ENCODE results near the gene MYO6.

MYO6 gene

DNA sequence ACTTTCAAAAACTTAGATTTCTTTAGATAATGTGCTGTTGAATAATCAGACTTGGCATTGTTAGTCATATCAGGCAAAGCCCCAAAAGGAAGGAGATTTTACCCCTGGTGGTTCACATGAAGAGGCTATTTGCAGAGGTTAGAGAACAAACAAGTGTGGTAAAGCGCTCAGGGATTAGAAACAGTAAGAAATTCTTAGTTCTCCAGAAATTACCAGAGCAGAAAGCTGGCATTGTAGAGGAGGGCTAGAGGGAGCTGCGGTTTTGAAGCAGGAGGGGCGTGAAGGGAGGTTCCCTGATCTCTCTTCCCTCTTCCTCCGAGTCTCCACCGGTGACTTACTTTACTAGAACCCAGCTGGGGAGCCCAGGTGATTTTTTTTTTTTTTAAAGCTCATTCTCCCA is 10.2 kb downstream of the MYO6 start:
- peak; percentile 75 for DNase-seq
- in situ Hi-C loops (cut with HindIII; ENCODE audit: low pct_ligation_motif_present, low pct_unique_long_range_greater_than_20kb, low sequenced_read_pairs) = no loop called here

DNA sequence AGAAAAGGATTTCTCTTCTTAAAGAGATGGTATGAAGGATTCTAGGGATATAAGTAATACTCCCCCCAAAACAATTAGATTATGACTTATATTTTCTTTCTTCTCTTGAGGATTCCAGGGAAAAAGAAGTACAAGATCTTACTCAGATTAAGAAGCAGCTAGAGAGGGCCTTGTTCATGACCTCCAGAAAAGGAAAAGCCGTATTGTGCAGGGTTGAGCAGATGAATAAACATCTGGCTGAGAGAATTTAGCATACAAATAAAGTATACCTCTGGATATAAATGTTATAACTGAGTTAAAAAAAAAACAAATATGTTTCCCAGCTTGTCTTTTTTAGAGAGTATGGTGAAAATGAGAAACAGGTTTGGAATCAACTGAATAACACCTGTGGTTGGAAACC is 11.3 kb downstream of the MYO6 start:
- DNase-seq = no peak
- in situ Hi-C loops (cut with HindIII; ENCODE audit: low pct_ligation_motif_present, low pct_unique_long_range_greater_than_20kb, low sequenced_read_pairs) = no loop called here

DNA sequence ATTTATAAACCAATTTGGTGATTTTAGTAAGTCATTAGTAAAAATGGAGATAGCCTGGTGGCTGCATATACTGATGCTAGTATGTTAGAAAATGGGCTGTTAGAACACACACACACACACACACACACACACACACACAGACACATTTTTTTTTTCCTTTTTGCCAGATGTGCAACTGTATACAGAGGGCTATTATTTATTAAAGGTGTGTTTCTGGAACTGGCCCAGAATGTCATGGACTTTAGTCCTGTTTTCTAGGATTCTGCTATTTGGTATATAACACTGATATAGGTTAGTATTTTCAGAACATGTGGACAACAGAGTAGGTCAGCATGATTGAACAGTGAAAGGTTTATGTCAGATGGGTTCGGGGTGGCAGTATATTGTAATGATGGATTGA is 12.4 kb downstream of the MYO6 start:
- in situ Hi-C loops (cut with HindIII; ENCODE audit: low pct_ligation_motif_present, low pct_unique_long_range_greater_than_20kb, low sequenced_read_pairs) = no loop called here

DNA sequence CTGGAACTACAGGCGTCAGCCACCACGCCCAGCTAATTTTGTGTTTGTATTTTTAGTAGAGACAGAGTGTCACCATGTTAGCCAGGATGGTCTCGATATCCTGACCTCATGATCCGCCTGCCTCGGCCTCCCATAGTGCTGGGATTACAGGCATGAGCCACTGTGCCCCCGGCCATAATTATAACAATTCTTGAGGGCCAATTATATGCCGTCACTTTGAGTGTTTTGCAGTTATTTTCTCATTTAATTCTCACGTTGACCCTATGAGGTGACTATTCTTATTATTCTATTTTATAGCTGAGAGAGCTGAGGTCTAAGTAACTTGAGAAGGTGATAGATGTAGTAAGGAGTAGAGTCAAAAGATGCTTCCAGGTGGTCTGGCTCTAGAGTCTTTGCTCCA is 13.0 kb downstream of the MYO6 start:
- in situ Hi-C loops (cut with HindIII; ENCODE audit: low pct_ligation_motif_present, low pct_unique_long_range_greater_than_20kb, low sequenced_read_pairs) = no loop called here
- no peak for DNase-seq

More for the DNA sequence above, 12.4 kb downstream of the MYO6 start:
- no peak for DNase-seq

DNA sequence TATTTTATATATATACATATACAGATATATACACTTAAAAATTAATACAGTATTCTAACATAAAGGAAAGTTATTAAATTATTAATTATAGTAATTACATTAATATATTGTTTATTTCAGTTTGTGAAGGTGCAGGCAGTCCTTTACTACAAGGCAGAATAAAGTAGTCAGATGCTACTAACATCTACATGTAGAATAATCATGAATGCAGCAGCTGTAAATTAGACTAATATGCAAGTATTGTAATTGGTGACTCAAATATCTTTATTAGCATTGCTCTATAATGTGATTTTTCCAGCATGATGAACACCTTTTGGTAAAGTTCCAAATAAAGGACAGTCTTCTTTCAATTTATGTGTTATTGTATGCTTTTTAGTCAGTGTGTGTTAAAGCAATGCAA is 17.3 kb downstream of the MYO6 start:
- in situ Hi-C loops (cut with HindIII; ENCODE audit: low pct_ligation_motif_present, low pct_unique_long_range_greater_than_20kb, low sequenced_read_pairs) = no loop called here

DNA sequence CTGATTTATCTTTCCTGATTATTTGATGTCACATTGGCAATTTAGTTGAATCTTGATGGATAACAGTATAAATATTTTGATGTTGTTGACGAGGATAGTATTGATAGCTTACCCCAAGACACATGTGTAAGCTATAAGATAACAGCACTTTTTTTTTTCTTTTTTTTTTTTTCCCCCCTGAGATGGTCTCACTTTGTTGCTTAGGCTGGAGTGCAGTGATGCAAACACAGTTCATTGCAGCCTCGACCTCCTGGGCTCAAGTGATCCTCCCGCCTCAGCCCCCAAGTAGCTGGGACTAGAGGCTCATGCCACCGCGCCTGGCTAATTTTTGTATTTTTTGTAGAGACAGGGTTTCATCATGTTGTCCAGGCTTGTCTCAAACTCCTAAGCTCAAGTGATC is 21.8 kb downstream of the MYO6 start:
- in situ Hi-C loops (cut with HindIII; ENCODE audit: low pct_ligation_motif_present, low pct_unique_long_range_greater_than_20kb, low sequenced_read_pairs) = no loop called here
- DNase-seq = no peak

More for the DNA sequence above, 17.3 kb downstream of the MYO6 start:
- no peak for DNase-seq

DNA sequence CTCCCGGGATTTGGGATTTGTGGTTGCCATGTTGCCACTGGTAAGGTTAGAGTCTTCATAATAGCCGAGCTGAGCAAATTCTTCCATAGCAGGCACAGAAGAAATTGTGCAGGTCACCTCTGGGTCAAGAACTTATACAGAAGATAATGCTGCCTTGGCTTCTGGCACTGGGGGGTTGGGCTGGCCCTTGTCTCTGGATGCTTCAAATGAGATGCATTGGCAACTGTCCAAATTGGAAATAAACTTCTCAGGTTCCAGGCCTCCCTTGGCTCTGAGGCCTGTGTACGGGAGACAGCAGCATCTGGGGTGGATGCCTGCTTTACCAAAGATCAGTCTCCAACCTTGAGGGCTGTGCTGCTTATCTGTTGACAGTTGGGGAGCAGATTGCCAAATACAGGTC is 26.2 kb downstream of the MYO6 start:
- DNase-seq = no peak
- in situ Hi-C loops (cut with HindIII; ENCODE audit: low pct_ligation_motif_present, low pct_unique_long_range_greater_than_20kb, low sequenced_read_pairs) = no loop called here

DNA sequence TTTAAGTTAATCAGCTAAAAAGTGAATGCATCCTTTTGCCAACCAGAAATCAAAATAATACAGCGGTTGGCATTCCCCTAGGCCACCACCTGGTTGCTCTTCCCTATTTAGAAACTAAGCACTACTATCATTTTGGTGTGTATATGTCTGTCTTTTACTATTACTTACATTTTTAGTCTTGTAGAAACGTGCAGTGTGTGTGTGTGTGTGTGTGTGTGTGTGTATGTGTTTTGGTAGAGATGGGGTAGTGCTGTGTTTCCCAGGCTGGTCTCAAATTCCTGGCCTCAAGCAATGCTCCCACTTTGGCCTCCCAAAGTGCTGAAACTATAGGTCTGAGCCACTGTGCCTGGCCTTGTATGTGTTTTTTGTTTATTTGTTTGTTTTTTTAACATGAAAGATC is 27.4 kb downstream of the MYO6 start:
- DNase-seq = no peak
- in situ Hi-C loops (cut with HindIII; ENCODE audit: low pct_ligation_motif_present, low pct_unique_long_range_greater_than_20kb, low sequenced_read_pairs) = no loop called here

DNA sequence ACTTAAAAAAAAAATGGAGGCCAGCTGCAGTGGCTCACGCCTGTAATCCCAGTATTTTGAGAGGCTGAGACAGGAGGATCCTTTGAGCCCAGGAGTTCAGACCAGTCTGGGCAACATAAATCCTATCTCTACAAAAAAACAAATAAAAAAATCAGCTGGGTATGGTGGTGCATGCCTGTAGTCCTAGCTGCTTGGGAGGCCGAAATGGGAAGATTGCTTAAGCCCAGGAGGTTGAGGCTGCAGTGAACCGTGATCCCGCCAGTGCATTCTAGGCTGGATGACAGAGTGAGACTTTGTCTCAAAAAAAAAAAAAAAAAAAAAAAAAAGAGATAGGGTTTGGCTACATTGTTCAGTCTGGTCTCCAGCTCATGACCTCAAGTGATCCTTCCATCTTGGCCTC is 29.7 kb downstream of the MYO6 start:
- in situ Hi-C loops (cut with HindIII; ENCODE audit: low pct_ligation_motif_present, low pct_unique_long_range_greater_than_20kb, low sequenced_read_pairs) = no loop called here
- no peak for DNase-seq

DNA sequence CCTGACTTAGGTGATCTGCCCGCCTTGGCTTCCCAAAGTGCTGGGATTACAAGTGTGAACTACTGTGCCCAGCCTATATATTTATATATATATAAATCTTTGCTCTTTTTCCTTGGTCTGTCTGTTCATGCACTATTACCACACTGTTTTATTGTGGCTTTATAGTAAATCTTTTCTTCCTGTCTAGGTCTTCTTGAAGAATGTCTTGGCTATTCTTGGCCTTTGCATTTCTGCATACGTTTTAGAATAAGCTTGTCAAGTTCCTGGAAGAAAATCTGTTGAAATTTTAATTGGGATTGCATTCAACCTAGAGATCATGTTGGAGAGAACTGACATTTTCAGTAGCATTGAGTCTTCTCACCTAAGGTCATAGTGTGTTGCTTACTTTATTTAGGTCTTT is 37.1 kb downstream of the MYO6 start:
- in situ Hi-C loops (cut with HindIII; ENCODE audit: low pct_ligation_motif_present, low pct_unique_long_range_greater_than_20kb, low sequenced_read_pairs) = no loop called here
- no peak for DNase-seq

DNA sequence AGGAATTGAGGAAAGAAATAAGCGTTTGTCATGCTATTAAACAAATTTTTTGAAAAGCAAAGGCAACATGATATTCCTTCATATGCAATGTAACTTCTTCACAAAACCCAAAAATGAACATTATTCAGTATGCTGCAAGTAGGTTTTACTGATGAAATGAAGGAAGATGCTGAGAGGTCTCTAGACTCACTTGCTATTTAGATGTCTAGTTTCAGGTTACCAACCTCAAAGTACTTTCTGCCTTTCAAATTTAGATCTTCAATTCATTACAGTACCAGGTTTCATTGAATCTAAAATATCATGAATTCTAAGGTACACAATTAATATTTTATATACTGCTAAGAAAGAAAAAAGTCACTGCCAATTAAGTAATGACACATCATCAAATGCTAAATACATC is 39.9 kb downstream of the MYO6 start:
- in situ Hi-C loops (cut with HindIII; ENCODE audit: low pct_ligation_motif_present, low pct_unique_long_range_greater_than_20kb, low sequenced_read_pairs) = no loop called here
- DNase-seq = no peak

DNA sequence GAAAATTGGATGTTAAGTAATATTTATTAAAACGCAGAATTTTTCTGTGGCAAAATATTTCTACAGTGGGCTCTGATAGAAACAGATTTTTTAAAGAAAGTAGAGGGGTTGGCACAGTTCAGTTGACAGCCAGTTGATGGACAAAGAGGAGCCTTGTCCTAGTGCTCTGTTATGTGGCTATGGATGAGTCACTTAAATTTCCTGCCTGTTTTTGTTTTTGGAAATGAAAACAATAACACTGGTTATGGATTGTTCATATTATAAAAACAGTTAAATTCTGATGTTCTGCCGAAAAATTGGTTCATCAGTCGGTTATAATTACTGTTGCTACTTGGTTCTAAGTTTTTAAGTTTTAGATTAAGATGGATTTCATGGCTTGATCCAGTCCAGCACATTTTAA is 42.8 kb downstream of the MYO6 start:
- DNase-seq = no peak
- in situ Hi-C loops (cut with HindIII; ENCODE audit: low pct_ligation_motif_present, low pct_unique_long_range_greater_than_20kb, low sequenced_read_pairs) = no loop called here

DNA sequence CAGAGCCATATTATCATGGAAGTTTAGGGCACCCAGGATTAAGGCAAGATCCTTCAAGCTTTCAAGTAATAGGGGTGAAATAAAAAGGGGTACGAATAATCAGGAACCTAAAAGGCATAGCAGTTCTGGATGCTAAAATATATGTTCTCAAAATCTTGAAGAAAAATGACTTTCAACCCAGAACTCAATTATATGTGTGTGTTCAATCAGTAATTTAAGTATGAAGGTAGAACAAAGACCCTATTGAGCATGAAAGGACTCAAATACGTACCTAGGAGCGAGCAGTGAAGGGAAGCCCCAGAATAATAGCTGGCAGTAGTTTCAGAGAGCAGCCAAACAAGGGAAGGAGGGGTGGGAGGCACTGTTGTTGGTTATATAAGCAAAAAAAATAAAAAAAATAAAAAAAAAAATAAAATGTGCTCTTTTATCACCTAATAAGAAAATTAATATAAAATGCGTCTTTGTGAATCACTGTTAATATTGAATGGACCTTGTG is 45.4 kb downstream of the MYO6 start:
- in situ Hi-C loops (cut with HindIII; ENCODE audit: low pct_ligation_motif_present, low pct_unique_long_range_greater_than_20kb, low sequenced_read_pairs) = no loop called here
- DNase-seq = no peak

DNA sequence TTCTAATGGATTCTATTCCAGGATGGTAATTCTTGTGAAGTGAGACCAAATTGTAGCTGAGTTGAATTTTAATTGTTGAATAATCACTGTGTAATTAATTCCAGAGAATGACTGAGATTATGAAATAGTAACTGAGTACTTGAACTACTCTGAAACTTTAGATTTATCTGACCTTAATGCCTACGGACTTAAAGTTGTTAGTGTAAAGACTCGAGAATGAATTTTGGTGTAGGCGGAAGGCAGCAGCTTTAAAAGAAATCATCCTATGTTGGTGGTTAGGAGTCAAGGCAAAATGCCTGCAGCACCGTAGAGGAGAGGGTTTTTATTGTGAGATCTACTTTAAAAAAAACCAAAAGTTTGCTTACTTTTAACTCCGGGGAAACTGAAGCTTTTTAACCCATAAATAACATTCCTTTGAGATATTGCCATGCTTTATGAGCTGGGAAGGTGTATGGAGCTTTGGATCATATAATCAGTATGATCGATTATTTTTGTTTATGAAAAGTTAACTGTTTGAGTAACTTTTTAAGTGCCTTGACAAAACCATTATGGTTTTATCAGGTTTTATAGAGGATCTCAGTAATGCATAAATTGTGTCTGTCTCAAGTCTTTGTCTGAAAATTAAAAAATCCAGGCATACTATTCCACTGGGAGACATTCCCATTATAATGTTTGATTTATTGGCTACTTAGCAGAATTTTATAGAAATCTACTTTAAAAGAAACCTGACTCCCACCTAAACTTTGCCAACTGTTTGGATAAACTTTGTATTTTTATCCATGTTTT is 46.1 kb downstream of the MYO6 start:
- no peak for DNase-seq
- in situ Hi-C loops (cut with HindIII; ENCODE audit: low pct_ligation_motif_present, low pct_unique_long_range_greater_than_20kb, low sequenced_read_pairs) = no loop called here

DNA sequence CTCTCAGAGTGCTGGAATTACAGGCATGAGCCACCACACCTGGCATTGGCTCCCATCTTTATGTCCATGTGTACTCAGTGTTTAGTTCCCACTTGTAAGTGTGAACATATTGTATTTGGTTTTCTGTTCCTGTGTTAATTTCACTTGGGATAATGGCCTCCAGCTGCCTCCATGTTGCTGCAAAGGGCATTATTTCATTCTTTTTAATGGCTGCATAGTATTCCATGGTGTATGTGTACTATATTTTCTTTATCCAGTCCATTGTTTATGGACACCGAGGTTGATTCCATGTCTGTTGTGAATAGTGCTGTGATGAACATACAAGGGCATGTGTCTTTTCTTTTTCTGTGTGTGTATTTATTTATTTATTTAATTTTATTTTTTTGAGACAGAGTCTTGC is 47.7 kb downstream of the MYO6 start:
- no peak for DNase-seq
- in situ Hi-C loops (cut with HindIII; ENCODE audit: low pct_ligation_motif_present, low pct_unique_long_range_greater_than_20kb, low sequenced_read_pairs) = no loop called here

DNA sequence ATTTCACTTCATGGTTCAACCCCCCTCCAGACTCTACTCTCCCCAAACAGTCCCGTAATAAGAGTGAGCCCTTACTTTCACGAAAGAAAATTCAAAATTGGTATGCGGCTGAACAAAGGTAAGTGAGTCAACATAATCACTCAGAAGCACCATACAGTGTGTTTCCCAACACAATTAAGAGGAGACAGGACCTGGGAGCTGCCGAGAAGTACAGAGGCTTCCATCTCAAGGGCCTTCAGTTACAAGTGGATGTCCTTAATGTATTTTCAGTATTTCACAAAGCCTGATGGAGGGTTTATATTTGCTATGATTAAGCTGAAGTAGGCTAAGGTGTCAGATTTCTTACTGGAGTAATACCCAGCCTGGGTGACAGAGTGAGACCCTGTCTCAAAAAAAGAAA is 51.1 kb downstream of the MYO6 start:
- no peak for DNase-seq

DNA sequence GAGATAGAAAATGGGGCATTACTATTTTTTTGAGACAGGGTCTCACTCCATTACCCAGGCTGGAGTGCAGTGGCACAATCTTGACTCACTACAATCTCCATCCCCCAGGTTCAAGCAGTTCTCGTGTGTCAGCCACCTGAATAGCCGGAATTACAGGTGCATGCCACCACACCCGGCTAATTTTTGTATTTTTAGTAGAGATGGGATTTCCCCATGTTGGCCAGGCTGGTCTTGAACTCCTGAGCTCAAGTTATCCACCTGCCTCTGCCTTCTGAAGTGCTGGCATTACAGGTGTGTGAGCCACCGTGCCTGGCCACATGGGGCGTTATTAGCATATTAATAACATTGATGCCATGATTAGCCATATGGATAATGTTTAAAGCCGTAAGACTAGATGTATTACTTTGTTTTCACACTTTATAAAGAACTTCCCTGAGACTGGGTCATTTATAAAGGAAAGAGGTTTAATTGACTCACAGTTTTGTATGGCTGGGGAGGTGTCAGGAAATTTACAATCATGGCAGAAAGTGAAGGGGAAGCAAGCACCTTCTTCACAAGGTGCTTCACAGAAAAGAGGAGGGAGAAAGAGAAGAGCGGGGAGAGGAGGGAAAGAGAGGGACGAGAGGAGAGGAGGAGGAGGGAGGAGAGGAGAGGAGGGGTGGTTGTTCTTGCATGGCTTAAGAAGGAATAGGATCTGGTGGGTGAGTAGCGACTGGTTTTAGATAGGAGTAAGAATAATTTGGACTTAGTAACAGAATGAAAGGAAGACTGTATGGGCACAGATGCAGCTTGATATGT is 51.9 kb downstream of the MYO6 start:
- in situ Hi-C loops (cut with HindIII; ENCODE audit: low pct_ligation_motif_present, low pct_unique_long_range_greater_than_20kb, low sequenced_read_pairs) = no loop called here

More for the DNA sequence above, 51.1 kb downstream of the MYO6 start:
- in situ Hi-C loops (cut with HindIII; ENCODE audit: low pct_ligation_motif_present, low pct_unique_long_range_greater_than_20kb, low sequenced_read_pairs) = no loop called here

DNA sequence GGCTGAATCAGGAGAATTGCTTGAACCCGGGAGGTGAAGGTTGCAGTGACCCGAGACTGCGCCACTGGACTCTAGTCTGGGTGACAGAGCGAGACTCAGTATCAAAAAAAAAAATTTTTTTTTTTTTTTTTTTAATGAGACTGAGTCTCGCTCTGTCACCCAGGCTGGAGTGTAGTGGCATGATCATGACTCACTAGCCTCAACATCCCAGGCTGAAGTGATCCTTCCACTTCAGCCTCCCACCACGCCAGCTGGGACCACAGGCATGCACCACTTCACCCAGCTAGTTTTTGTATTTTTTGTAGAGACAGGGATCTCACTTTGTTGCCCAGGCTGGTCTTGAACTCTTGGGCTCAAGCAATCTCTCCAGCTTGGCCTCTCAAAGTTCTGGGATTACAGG is 53.3 kb downstream of the MYO6 start:
- in situ Hi-C loops (cut with HindIII; ENCODE audit: low pct_ligation_motif_present, low pct_unique_long_range_greater_than_20kb, low sequenced_read_pairs) = no loop called here
- peak; percentile 49 for DNase-seq

More for the DNA sequence above, 51.9 kb downstream of the MYO6 start:
- DNase-seq = no peak

DNA sequence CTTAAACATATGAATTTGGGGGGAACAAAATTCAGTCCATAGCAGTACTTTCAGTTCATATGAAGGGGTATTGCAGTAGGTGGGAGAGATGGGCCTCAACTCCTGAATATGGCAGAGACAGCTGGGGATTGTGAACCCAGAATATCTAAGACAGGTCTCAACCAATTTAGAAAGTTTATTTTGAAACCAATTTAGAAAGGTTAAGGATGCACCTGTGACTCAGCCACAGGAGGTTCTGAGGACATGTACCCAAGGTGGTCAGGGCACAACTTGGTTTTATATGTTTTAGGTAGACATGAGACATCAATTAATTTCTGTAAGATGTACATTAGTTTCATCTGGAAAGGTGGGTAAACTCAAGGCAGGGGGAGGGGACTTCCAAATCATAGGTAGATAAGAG is 59.5 kb downstream of the MYO6 start:
- DNase-seq = no peak
- in situ Hi-C loops (cut with HindIII; ENCODE audit: low pct_ligation_motif_present, low pct_unique_long_range_greater_than_20kb, low sequenced_read_pairs) = no loop called here

DNA sequence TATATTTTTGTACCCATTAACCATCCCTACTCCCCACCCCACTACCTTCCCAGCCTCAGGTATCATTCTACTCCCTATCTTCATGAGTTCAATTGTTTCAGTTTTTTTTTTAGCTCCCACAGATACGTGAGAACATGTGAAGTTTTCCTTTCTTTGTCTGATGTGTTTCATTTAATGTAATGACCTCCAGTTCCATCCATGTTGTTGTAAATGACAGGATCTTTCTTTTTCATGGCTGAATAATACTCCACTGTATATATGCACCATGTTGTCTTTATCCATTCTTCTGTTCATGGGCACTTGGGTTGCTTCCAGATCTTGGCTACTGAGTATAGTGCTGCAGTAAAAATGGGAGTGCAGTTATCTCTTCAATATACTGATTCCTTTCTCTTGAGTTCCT is 63.5 kb downstream of the MYO6 start:
- in situ Hi-C loops (cut with HindIII; ENCODE audit: low pct_ligation_motif_present, low pct_unique_long_range_greater_than_20kb, low sequenced_read_pairs) = no loop called here
- no peak for DNase-seq

Data from ACHN (cell line).